ENCODE data around the gene SDK2.

- no peak for TF ChIP-seq ATF2 (IDR thresholded peaks at IDR 0.05; ENCODE audit: low read length)
- TF ChIP-seq POLR2AphosphoS5 (IDR thresholded peaks at IDR 0.05; ENCODE audit: low read depth, low read length): no peak
- no peak for TF ChIP-seq PHF8 (conservative IDR thresholded peaks at IDR 0.05; ENCODE audit: low read depth, low read length)
- no peak for TF ChIP-seq KDM1A (IDR thresholded peaks at IDR 0.05; ENCODE audit: borderline replicate concordance, low read length)
- no peak for TF ChIP-seq YY1 (IDR thresholded peaks at IDR 0.05; ENCODE audit: low read depth, low read length)
- no peak for TF ChIP-seq CTCF (IDR thresholded peaks at IDR 0.05; ENCODE audit: control extremely low read depth in 1 of 3, insufficient read depth in 1 of 3, low read depth in 1 of 3, low read length in 3 of 3)
- TF ChIP-seq ZNF274 (IDR thresholded peaks at IDR 0.05; ENCODE audit: borderline replicate concordance, extremely low read depth, low read length): no peak
Measured at GRCh38 chr17:73586275-73586832, 57.9 kb downstream of the SDK2 start.
